ENCODE results near the gene ETHE1.
A peak's percentile ranks its signal among the peaks of the same experiment; 100 is the strongest.

Gene ETHE1

GRCh38 chr19:43465468-43466120, 61.4 kb downstream of the ETHE1 start, which contains the start of gene LYPD3:
LYPD3 (minus strand) TSS chr19:43465608; CDS start chr19:43465571, 37 bp downstream.
- Mint-ChIP-seq H3K27ac (peak within 1 kb of the TSS; percentile 82), H3K9me3 (no peaks in the 10 kb centered on the region), H3K4me3 (peak within 1 kb of the TSS; percentile 94), H3K27me3 (peaks cover 5% of the 10 kb centered on the region), H3K4me1 (peaks cover 10% of the 10 kb centered on the region), H3K36me3 (no peaks in the 10 kb centered on the region)
- DNase-seq (ENCODE audit: low spot score in 2 of 2), result no peak
- ATAC-seq (ENCODE audit: low read depth), result no peak

GRCh38 chr19:43464134-43464775, 62.7 kb downstream of the ETHE1 start:
- Mint-ChIP-seq H3K27me3 (peaks cover 5% of the 10 kb centered on the region), H3K36me3 (no peaks in the 10 kb centered on the region), H3K4me3 (peak overlapping the region; percentile 94), H3K27ac (peak overlapping the region; percentile 82), H3K9me3 (no peaks in the 10 kb centered on the region), H3K4me1 (peaks cover 10% of the 10 kb centered on the region)
- no peak for DNase-seq (ENCODE audit: low spot score in 2 of 2)
- ATAC-seq (ENCODE audit: low read depth), result peak; percentile 24

GRCh38 chr19:43463381-43464133, 63.4 kb downstream of the ETHE1 start:
- H3K9me3 Mint-ChIP-seq, result no peaks in the 10 kb centered on the region
- H3K27ac Mint-ChIP-seq, result peak overlapping the region; percentile 82
- H3K4me3 Mint-ChIP-seq, result peak overlapping the region; percentile 94
- DNase-seq (ENCODE audit: low spot score in 2 of 2) (peak; percentile 96), ATAC-seq (ENCODE audit: low read depth) (peak; percentile 88)
- no peaks in the 10 kb centered on the region for H3K36me3 Mint-ChIP-seq
- H3K4me1 Mint-ChIP-seq, result peaks cover 10% of the 10 kb centered on the region
- peaks cover 5% of the 10 kb centered on the region for H3K27me3 Mint-ChIP-seq

GRCh38 chr19:43462785-43463380, 64.1 kb downstream of the ETHE1 start:
- Mint-ChIP-seq H3K9me3 (no peaks in the 10 kb centered on the region), H3K4me1 (peaks cover 10% of the 10 kb centered on the region), H3K4me3 (peak overlapping the region; percentile 94), H3K27me3 (peaks cover 5% of the 10 kb centered on the region), H3K27ac (peak overlapping the region; percentile 82), H3K36me3 (no peaks in the 10 kb centered on the region)
- DNase-seq (ENCODE audit: low spot score in 2 of 2), result no peak
- no peak for ATAC-seq (ENCODE audit: low read depth)

- peaks cover 5% of the 10 kb centered on the region for H3K27me3 Mint-ChIP-seq
- ATAC-seq (ENCODE audit: low read depth) (no peak), DNase-seq (ENCODE audit: low spot score in 2 of 2) (no peak)
- no peak overlapping the region for H3K4me3 Mint-ChIP-seq
- H3K27ac Mint-ChIP-seq, result no peak overlapping the region
- no peaks in the 10 kb centered on the region for H3K36me3 Mint-ChIP-seq
- peaks cover 10% of the 10 kb centered on the region for H3K4me1 Mint-ChIP-seq
- no peaks in the 10 kb centered on the region for H3K9me3 Mint-ChIP-seq
Observed at GRCh38 chr19:43462383-43462782, 64.6 kb downstream of the ETHE1 start.

- H3K4me1 Mint-ChIP-seq, result peaks cover 10% of the 10 kb centered on the region
- no peaks in the 10 kb centered on the region for H3K9me3 Mint-ChIP-seq
- ATAC-seq (ENCODE audit: low read depth) (no peak), DNase-seq (ENCODE audit: low spot score in 2 of 2) (no peak)
- H3K27me3 Mint-ChIP-seq, result peaks cover 5% of the 10 kb centered on the region
- H3K36me3 Mint-ChIP-seq, result no peaks in the 10 kb centered on the region
- H3K27ac Mint-ChIP-seq, result peak overlapping the region; percentile 7
- no peak overlapping the region for H3K4me3 Mint-ChIP-seq
Observed at GRCh38 chr19:43461303-43461702, 65.7 kb downstream of the ETHE1 start.

- no peaks in the 10 kb centered on the region for H3K36me3 Mint-ChIP-seq
- H3K27ac Mint-ChIP-seq, result peak overlapping the region; percentile 7
- H3K9me3 Mint-ChIP-seq, result no peaks in the 10 kb centered on the region
- peaks cover 1% of the 10 kb centered on the region for H3K27me3 Mint-ChIP-seq
- ATAC-seq (ENCODE audit: low read depth) (no peak), DNase-seq (ENCODE audit: low spot score in 2 of 2) (no peak)
- no peak overlapping the region for H3K4me3 Mint-ChIP-seq
- H3K4me1 Mint-ChIP-seq, result peaks cover 14% of the 10 kb centered on the region
Observed at GRCh38 chr19:43460362-43461016, 66.5 kb downstream of the ETHE1 start.

GRCh38 chr19:43457809-43458208, 69.2 kb downstream of the ETHE1 start:
- no peaks in the 10 kb centered on the region for H3K9me3 Mint-ChIP-seq
- DNase-seq (ENCODE audit: low spot score in 2 of 2) (no peak), ATAC-seq (ENCODE audit: low read depth) (no peak)
- no peak overlapping the region for H3K27ac Mint-ChIP-seq
- H3K4me1 Mint-ChIP-seq, result peaks cover 4% of the 10 kb centered on the region
- no peaks in the 10 kb centered on the region for H3K36me3 Mint-ChIP-seq
- H3K27me3 Mint-ChIP-seq, result no peaks in the 10 kb centered on the region
- H3K4me3 Mint-ChIP-seq, result no peak overlapping the region
